Measurements from ENCODE around the gene TPST1.

TPST1 gene

DNA sequence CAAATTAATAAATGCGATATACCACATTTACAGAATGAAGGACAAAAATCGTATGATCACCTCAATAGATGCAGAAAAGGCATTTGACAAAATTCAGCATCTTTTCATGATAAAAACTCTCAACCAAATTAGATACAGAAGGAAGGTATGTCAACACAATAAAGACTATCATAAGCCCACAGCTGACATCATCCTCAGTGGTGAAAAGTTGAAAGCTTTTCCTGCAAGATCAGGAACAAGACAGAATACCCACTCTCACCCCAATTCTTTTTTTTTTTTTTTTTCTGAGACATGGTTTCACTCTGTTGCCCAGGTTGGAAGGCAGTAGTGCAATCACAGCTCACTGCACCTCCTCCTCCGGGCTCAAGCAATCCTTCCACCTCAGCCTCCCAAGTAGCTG lies 67.2 kb downstream of the TPST1 start:
- Histone ChIP-seq H3K36me3 (replicated peaks) (no peaks in the 10 kb centered on the region), H3K27me3 (replicated peaks) (no peaks in the 10 kb centered on the region), H3K4me3 (ENCODE audit: low read depth, low read length) (no peak overlapping the region), H3K27ac (no peak overlapping the region)
- in situ Hi-C loops (cut with HindIII; ENCODE audit: low pct_ligation_motif_present, low sequenced_read_pairs) = no loop called here
- no peak for DNase-seq
- TF ChIP-seq CTCF (IDR thresholded peaks at IDR 0.05; ENCODE audit: low read depth, low read length, missing control alignments) = no peak

DNA sequence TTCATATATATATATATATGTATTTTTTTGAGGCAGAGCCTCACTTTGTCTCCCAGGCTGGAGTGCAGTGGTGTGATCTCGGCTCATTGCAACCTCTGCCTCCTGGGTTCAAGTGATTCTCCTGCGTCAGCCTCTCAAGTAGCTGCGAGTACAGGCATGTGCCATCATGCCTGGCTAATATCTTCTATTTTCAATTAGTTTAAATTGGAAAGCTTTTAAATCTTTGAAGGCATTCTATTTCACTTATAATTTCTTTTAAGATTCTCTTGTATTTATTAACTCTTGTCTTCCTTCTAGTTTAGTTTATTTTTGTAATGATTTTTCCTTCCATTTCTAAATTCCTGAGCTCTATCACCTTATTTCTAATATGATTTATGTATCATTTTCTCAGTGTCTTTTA lies 71.2 kb downstream of the TPST1 start:
- in situ Hi-C loops (cut with HindIII; ENCODE audit: low pct_ligation_motif_present, low sequenced_read_pairs) = no loop called here
- TF ChIP-seq CTCF (IDR thresholded peaks at IDR 0.05; ENCODE audit: low read depth, low read length, missing control alignments) = no peak
- Histone ChIP-seq H3K27ac (no peak overlapping the region), H3K27me3 (replicated peaks) (no peaks in the 10 kb centered on the region), H3K36me3 (replicated peaks) (no peaks in the 10 kb centered on the region), H3K4me3 (ENCODE audit: low read depth, low read length) (no peak overlapping the region)
- DNase-seq = no peak

DNA sequence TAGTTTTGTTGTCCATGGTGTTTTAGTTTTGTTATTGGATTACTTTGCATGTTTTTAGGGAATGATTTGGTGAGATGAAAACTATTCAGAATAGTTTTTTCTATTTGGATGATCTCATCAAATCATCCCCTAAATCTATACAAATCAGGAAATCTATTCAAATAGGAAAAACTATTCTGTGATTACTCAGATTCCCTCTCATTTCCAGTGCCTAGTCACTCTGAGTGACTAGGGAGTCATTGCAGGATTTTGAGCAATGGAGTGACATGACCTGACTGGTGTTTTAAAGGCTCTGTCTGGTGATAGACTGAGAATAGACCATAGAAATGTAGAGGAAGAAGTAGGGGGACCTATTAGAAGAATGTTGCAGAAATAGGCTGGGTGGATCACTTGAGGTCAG lies 72.4 kb downstream of the TPST1 start:
- H3K36me3 ChIP-seq (replicated peaks) = no peaks in the 10 kb centered on the region
- in situ Hi-C loops (cut with HindIII; ENCODE audit: low pct_ligation_motif_present, low sequenced_read_pairs) = no loop called here
- H3K4me3 ChIP-seq (ENCODE audit: low read depth, low read length) = no peak overlapping the region
- no peak overlapping the region for H3K27ac ChIP-seq
- DNase-seq = no peak
- no peak for TF ChIP-seq CTCF (IDR thresholded peaks at IDR 0.05; ENCODE audit: low read depth, low read length, missing control alignments)
- H3K27me3 ChIP-seq (replicated peaks) = no peaks in the 10 kb centered on the region

DNA sequence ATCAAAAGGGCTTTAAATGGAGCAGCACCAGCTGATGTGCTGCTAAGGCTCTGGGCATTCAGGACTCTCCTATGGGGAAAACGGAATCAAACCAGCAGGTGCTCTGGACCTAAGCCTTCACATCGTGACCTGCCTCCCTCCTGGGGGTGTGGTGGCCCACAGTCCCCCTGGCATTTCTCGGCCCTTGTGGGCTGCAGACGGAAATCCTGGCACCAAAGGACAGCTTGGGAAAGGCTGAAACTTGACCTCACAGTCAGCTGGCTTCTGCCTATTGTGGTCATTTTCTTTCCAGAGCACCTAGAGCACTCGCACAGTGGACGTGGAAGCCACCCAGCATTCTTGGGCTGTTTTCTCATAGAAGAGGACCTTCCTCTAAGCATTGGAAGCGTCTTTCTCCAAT lies 74.8 kb downstream of the TPST1 start:
- no peaks in the 10 kb centered on the region for H3K36me3 ChIP-seq (replicated peaks)
- H3K27ac ChIP-seq = no peak overlapping the region
- no peak for DNase-seq
- in situ Hi-C loops (cut with HindIII; ENCODE audit: low pct_ligation_motif_present, low sequenced_read_pairs) = no loop called here
- no peak overlapping the region for H3K4me3 ChIP-seq (ENCODE audit: low read depth, low read length)
- TF ChIP-seq CTCF (IDR thresholded peaks at IDR 0.05; ENCODE audit: low read depth, low read length, missing control alignments) = no peak
- H3K27me3 ChIP-seq (replicated peaks) = no peaks in the 10 kb centered on the region

DNA sequence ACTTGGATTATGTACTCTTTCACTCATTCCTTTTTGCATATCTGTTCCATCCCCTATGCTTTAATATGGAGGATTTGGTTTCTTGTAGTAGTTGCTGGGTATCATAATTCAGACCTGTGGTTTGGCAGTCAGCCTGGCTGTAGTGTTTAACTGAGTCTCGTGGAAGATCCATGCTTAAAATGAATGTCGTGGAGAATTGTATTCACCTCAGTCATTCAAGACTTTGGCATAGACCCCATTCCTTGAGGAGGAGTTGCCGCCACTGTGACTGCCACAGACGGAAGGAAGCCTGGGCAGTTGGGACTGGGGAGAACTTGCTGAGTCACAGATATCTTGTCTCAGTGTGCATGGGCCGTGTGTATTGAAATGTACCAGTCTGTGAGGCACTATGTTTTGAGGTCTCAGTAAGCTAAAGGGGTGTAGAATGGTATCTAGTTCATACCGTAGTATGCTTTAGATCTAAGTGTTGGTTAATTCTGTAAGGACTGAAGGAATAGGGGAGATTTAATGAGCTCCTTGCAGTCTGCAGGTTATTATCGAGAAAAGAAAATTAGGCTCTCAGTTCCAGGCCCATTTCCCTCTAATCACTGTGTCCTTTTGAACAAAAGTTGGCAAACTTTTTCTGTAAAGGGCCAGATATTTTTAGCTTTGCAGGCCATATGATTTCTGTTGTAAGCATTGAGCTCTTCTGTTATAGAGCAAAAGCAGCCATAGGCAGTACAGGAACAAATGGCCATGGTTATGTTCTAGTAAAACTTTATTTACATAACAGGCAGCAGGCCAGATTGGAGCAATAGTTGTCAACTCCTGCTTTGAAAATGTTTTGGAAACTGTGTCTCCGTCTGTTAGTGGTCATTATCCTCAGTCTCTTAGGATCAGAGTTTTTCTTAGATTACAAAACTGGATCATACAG lies 76.8 kb downstream of the TPST1 start:
- Histone ChIP-seq H3K36me3 (replicated peaks) (no peaks in the 10 kb centered on the region), H3K27me3 (replicated peaks) (no peaks in the 10 kb centered on the region), H3K4me3 (ENCODE audit: low read depth, low read length) (no peak overlapping the region), H3K27ac (peak overlapping the region; percentile 81)
- no peak for TF ChIP-seq CTCF (IDR thresholded peaks at IDR 0.05; ENCODE audit: low read depth, low read length, missing control alignments)
- in situ Hi-C loops (cut with HindIII; ENCODE audit: low pct_ligation_motif_present, low sequenced_read_pairs) = no loop called here
- peak; percentile 94 for DNase-seq

DNA sequence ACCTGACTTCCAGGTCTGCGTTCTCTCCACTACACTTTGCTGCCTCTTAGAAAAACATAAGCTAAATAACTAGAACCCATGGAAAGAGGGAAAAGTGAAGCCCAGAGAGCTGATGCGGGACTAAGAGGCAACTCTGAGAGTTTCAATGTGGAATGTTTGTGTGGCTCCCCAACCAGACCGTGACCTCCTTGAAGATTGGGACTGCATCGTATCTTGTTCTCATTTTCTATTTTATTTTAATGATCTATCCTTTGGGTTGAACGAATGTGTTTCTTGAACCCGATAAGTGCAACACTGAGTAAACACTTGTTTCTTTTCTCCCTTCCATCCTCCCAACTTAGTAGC lies 77.4 kb downstream of the TPST1 start:
- no peak for TF ChIP-seq CTCF (IDR thresholded peaks at IDR 0.05; ENCODE audit: low read depth, low read length, missing control alignments)
- H3K27me3 ChIP-seq (replicated peaks) = no peaks in the 10 kb centered on the region
- no peak for DNase-seq
- H3K4me3 ChIP-seq (ENCODE audit: low read depth, low read length) = no peak overlapping the region
- H3K27ac ChIP-seq = peak overlapping the region; percentile 81
- in situ Hi-C loops (cut with HindIII; ENCODE audit: low pct_ligation_motif_present, low sequenced_read_pairs) = no loop called here
- H3K36me3 ChIP-seq (replicated peaks) = no peaks in the 10 kb centered on the region
